B cell (primary cell): ENCODE data around the gene CCDC50.

Experiments used
- CTCF ChIP-seq: fragments of 200-600 bp; IDR thresholded peaks from one replicate; pipeline ENCODE4 v1.8.0; 2022; ENCODE audit warnings: antibody characterized with exemption, mild to moderate bottlenecking
- EZH2 ChIP-seq: IDR thresholded peaks from 2 replicates; pipeline ENCODE4 v1.6.1; 2012; ENCODE audit warnings: borderline replicate concordance, low read depth, mild to moderate bottlenecking, moderate library complexity, low read length; ENCODE audit not compliant: insufficient read depth, poor library complexity, severe bottlenecking

GRCh38 chr3:191363221-191363620 is 34.0 kb downstream of the CCDC50 start:
- TF ChIP-seq CTCF (no peak), EZH2 (no peak)
